Type B pancreatic cell (in vitro differentiated cells): Measurements from ENCODE around the gene HOXB9. TPM values are rescaled to one million over a fixed set of nuclear protein-coding genes. Genes with fewer than 3 reads are reported as not detected.

Source experiments
- DNase-seq: peaks from one replicate; pipeline ENCODE4 v3.0.0; 2021; ENCODE audit warnings: mixed read lengths; ENCODE audit not compliant: unreplicated experiment; ENCODE audit errors: extremely low spot score
- H3K27ac Mint-ChIP-seq: 2 replicates; pipeline ENCODE4 v1.8.0; 2021; ENCODE audit warnings: mild to moderate bottlenecking, mixed read lengths
- H3K27me3 Mint-ChIP-seq: 2 replicates; pipeline ENCODE4 v1.8.0; 2021; ENCODE audit warnings: mixed read lengths
- H3K36me3 Mint-ChIP-seq: 2 replicates; pipeline ENCODE4 v1.8.0; 2021; ENCODE audit warnings: mixed read lengths
- H3K4me1 Mint-ChIP-seq: one replicate; pipeline ENCODE4 v1.8.0; 2021; ENCODE audit warnings: mixed read lengths; ENCODE audit not compliant: unreplicated experiment
- H3K4me3 Mint-ChIP-seq: 2 replicates; pipeline ENCODE4 v1.8.0; 2021; ENCODE audit warnings: mild to moderate bottlenecking, mixed read lengths
- H3K9me3 Mint-ChIP-seq: 2 replicates; pipeline ENCODE4 v1.8.0; 2021; ENCODE audit warnings: mixed read lengths
- CTCF ChIP-seq: fragments of 200-600 bp; sonication (generic); conservative IDR thresholded peaks from 2 replicates; pipeline ENCODE4 v1.5.0; 2021; ENCODE audit warnings: antibody characterized with exemption, mild to moderate bottlenecking
- total RNA-seq: library from RNA; stranded (reverse); gene quantifications from 2 replicates; pipeline ENCODE4 v1.2.1, GENCODE V29; 2021; ENCODE audit warnings: low replicate concordance

Gene HOXB9
- total RNA-seq, 1 donor from 2014 or later, result 9.4 TPM

- Mint-ChIP-seq H3K9me3 (no peaks in the 10 kb centered on the region), H3K27ac (peak overlapping the region; percentile 97), H3K36me3 (peaks cover 32% of the 10 kb centered on the region), H3K27me3 (peaks cover 94% of the 10 kb centered on the region), H3K4me3 (peak overlapping the region; percentile 91), H3K4me1 (peaks cover 50% of the 10 kb centered on the region)
- no peak for TF ChIP-seq CTCF
- no peak for DNase-seq
These were observed 34.1 kb downstream of the HOXB9 start for GRCh38 chr17:48592057-48592514.

GRCh38 chr17:48591255-48592056 is 34.7 kb downstream of the HOXB9 start:
- peaks cover 94% of the 10 kb centered on the region for H3K27me3 Mint-ChIP-seq
- TF ChIP-seq CTCF, result no peak
- no peaks in the 10 kb centered on the region for H3K9me3 Mint-ChIP-seq
- H3K4me3 Mint-ChIP-seq, result peak overlapping the region; percentile 91
- H3K27ac Mint-ChIP-seq, result peak overlapping the region; percentile 97
- H3K36me3 Mint-ChIP-seq, result peaks cover 33% of the 10 kb centered on the region
- no peak for DNase-seq
- H3K4me1 Mint-ChIP-seq, result peaks cover 49% of the 10 kb centered on the region

- peak overlapping the region; percentile 91 for H3K4me3 Mint-ChIP-seq
- H3K4me1 Mint-ChIP-seq, result peaks cover 48% of the 10 kb centered on the region
- DNase-seq, result no peak
- peaks cover 96% of the 10 kb centered on the region for H3K27me3 Mint-ChIP-seq
- TF ChIP-seq CTCF, result no peak
- H3K27ac Mint-ChIP-seq, result peak overlapping the region; percentile 97
- no peaks in the 10 kb centered on the region for H3K9me3 Mint-ChIP-seq
- peaks cover 38% of the 10 kb centered on the region for H3K36me3 Mint-ChIP-seq
These were observed 35.5 kb downstream of the HOXB9 start for GRCh38 chr17:48590607-48591161.

GRCh38 chr17:48589831-48590606 is 36.1 kb downstream of the HOXB9 start, which contains the start of gene HOXB3:
Gene HOXB3 (minus strand): TSS chr17:48590241. CDS start chr17:48552474, 37,767 bp downstream.
- no peak for DNase-seq
- Mint-ChIP-seq H3K4me1 (peaks cover 47% of the 10 kb centered on the region), H3K27ac (peak within 1 kb of the TSS; percentile 97), H3K36me3 (peaks cover 42% of the 10 kb centered on the region), H3K4me3 (peak within 1 kb of the TSS; percentile 91), H3K27me3 (peaks cover 96% of the 10 kb centered on the region), H3K9me3 (no peaks in the 10 kb centered on the region)
- TF ChIP-seq CTCF, result no peak

- Mint-ChIP-seq H3K4me1 (peaks cover 49% of the 10 kb centered on the region), H3K4me3 (peak overlapping the region; percentile 91), H3K9me3 (no peaks in the 10 kb centered on the region), H3K27ac (peak overlapping the region; percentile 97), H3K36me3 (peaks cover 44% of the 10 kb centered on the region), H3K27me3 (peaks cover 97% of the 10 kb centered on the region)
- TF ChIP-seq CTCF, result no peak
- no peak for DNase-seq
These were observed 36.9 kb downstream of the HOXB9 start for GRCh38 chr17:48589060-48589830.
